CD4-positive, alpha-beta T cell treated with Interleukin-17A for 4 hours (primary cell): ENCODE data around the gene DIRAS1.
"Not testable (repeated sequence)": the region's sequence is repeated elsewhere in the genome, so short reads cannot be mapped to it uniquely, and the experiment has no call there.

Source experiments
- DNase-seq: peaks from one replicate; pipeline ENCODE4 v3.0.0-alpha.2; 2020; ENCODE audit warnings: mixed read lengths

Gene DIRAS1

GRCh38 chr19:2726160-2726855, 5.1 kb upstream of the DIRAS1 start:
- DNase-seq = no peak

- DNase-seq = no peak
Measured at GRCh38 chr19:2724148-2724557, 3.0 kb upstream of the DIRAS1 start.

- DNase-seq = no peak
Measured at GRCh38 chr19:2723747-2724146, 2.6 kb upstream of the DIRAS1 start.

GRCh38 chr19:2723345-2723715, 2.2 kb upstream of the DIRAS1 start:
- no peak for DNase-seq

GRCh38 chr19:2722541-2723344, 1.6 kb upstream of the DIRAS1 start:
- DNase-seq = no peak

- no peak for DNase-seq
Measured at GRCh38 chr19:2721570-2722540, 683 bp upstream of the DIRAS1 start.

GRCh38 chr19:2719920-2720776, 1.0 kb downstream of the DIRAS1 start:
- DNase-seq = no peak

GRCh38 chr19:2719232-2719735, 1.9 kb downstream of the DIRAS1 start:
- DNase-seq = no peak

- DNase-seq = no peak
Measured at GRCh38 chr19:2717638-2718541, 3.3 kb downstream of the DIRAS1 start.

GRCh38 chr19:2716722-2717637, 4.2 kb downstream of the DIRAS1 start:
- no peak for DNase-seq

GRCh38 chr19:2716275-2716650, 4.9 kb downstream of the DIRAS1 start:
- no peak for DNase-seq

GRCh38 chr19:2715470-2716274, 5.5 kb downstream of the DIRAS1 start:
- DNase-seq = no peak

- no peak for DNase-seq
Measured at GRCh38 chr19:2714531-2715269, 6.5 kb downstream of the DIRAS1 start.

GRCh38 chr19:2714102-2714501, 7.1 kb downstream of the DIRAS1 start:
- DNase-seq = not testable (repeated sequence)

GRCh38 chr19:2713170-2713569, 8.0 kb downstream of the DIRAS1 start:
- not testable (repeated sequence) for DNase-seq

GRCh38 chr19:2711875-2712205, 9.3 kb downstream of the DIRAS1 start:
- DNase-seq = no peak

GRCh38 chr19:2711172-2711874, 9.8 kb downstream of the DIRAS1 start:
- DNase-seq = no peak

- DNase-seq = no peak
Measured at GRCh38 chr19:2706251-2706650, 14.9 kb downstream of the DIRAS1 start.
